ENCODE measurements around the gene MAFG.
"Not testable (repeated sequence)": the region's sequence is repeated elsewhere in the genome, so short reads cannot be mapped to it uniquely, and the experiment has no call there.

Gene MAFG

GRCh38 chr17:81958633-81959342 is 31.3 kb upstream of the MAFG start:
- no peak for DNase-seq (ENCODE audit: low spot score)

- DNase-seq (ENCODE audit: low spot score) = no peak
Measured at GRCh38 chr17:81957691-81958432, 30.3 kb upstream of the MAFG start.

GRCh38 chr17:81956607-81957589 is 29.4 kb upstream of the MAFG start:
- DNase-seq (ENCODE audit: low spot score) = no peak

GRCh38 chr17:81955756-81956544 is 28.4 kb upstream of the MAFG start:
- no peak for DNase-seq (ENCODE audit: low spot score)

GRCh38 chr17:81955058-81955681 is 27.6 kb upstream of the MAFG start:
- DNase-seq (ENCODE audit: low spot score) = no peak

- no peak for DNase-seq (ENCODE audit: low spot score)
Measured at GRCh38 chr17:81954131-81955057, 26.9 kb upstream of the MAFG start.

GRCh38 chr17:81953443-81953842 is 25.9 kb upstream of the MAFG start:
- not testable (repeated sequence) for DNase-seq (ENCODE audit: low spot score)

GRCh38 chr17:81952792-81953228 is 25.3 kb upstream of the MAFG start:
- DNase-seq (ENCODE audit: low spot score) = no peak

GRCh38 chr17:81951785-81952684 is 24.5 kb upstream of the MAFG start:
- DNase-seq (ENCODE audit: low spot score) = no peak

- DNase-seq (ENCODE audit: low spot score) = no peak
Measured at GRCh38 chr17:81950501-81950900, 23.0 kb upstream of the MAFG start.

- no peak for DNase-seq (ENCODE audit: low spot score)
Measured at GRCh38 chr17:81948635-81949378, 21.3 kb upstream of the MAFG start.

GRCh38 chr17:81947189-81947588 is 19.7 kb upstream of the MAFG start, which contains the start of gene MYADML2:
Gene MYADML2 (minus strand): TSS chr17:81947233. CDS start chr17:81941741, 5,492 bp downstream.
- no peak for DNase-seq (ENCODE audit: low spot score)

- DNase-seq (ENCODE audit: low spot score) = no peak
Measured at GRCh38 chr17:81944858-81945257, 17.3 kb upstream of the MAFG start.

- DNase-seq (ENCODE audit: low spot score) = no peak
Measured at GRCh38 chr17:81942167-81942553, 14.6 kb upstream of the MAFG start.

- no peak for DNase-seq (ENCODE audit: low spot score)
Measured at GRCh38 chr17:81941484-81942166, 14.1 kb upstream of the MAFG start.

GRCh38 chr17:81940538-81941483 is 13.3 kb upstream of the MAFG start:
- DNase-seq (ENCODE audit: low spot score) = no peak

Measured in CD4-positive, alpha-beta T cell treated with Interleukin-15 for 4 hours (primary cell).